ENCODE data around the gene TMPRSS13. TPM values are rescaled to one million over a fixed set of nuclear protein-coding genes. Genes with fewer than 3 reads are reported as not detected.

The TMPRSS13 gene
- total RNA-seq, 3 donors from 2014 or later, result 0.32 to 1.9 (median 0.72) TPM

DNA sequence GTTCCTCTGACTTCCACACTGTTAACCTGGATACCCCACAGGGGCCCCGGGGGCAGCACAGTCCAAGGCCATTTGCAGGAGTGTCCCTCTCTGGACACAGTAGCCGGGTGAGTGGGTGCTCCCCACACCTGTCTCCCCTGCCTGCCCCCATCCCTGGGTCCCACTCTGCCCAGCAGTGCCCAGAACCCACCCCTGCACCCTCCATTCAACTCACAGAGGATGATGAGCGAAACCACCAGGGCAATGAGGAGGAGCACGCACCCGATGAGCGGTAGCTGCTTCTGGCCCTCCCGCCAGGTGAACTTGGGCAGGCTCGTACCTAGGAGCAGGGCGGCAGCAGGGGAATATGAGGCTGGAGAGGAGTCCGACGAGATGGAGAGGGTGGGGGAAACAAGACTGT lies 12.2 kb downstream of the TMPRSS13 start:
- H3K4me3 ChIP-seq, result no peak overlapping the region
- intact Hi-C loops (cut with DNase I, micrococcal nuclease), result loop anchor here in 1 of 2 donors (10.0 kb wide), 1 partner anchor 72 kb away; no protein-coding TSS in a partner anchor
- H3K9me3 ChIP-seq, result no peaks in the 10 kb centered on the region
- TF ChIP-seq, protein P1, sequence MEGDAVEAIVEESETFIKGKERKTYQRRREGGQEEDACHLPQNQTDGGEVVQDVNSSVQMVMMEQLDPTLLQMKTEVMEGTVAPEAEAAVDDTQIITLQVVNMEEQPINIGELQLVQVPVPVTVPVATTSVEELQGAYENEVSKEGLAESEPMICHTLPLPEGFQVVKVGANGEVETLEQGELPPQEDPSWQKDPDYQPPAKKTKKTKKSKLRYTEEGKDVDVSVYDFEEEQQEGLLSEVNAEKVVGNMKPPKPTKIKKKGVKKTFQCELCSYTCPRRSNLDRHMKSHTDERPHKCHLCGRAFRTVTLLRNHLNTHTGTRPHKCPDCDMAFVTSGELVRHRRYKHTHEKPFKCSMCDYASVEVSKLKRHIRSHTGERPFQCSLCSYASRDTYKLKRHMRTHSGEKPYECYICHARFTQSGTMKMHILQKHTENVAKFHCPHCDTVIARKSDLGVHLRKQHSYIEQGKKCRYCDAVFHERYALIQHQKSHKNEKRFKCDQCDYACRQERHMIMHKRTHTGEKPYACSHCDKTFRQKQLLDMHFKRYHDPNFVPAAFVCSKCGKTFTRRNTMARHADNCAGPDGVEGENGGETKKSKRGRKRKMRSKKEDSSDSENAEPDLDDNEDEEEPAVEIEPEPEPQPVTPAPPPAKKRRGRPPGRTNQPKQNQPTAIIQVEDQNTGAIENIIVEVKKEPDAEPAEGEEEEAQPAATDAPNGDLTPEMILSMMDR (IDR thresholded peaks at IDR 0.05), result no peak
- no peaks in the 10 kb centered on the region for H3K36me3 ChIP-seq (ENCODE audit: low read depth)
- no peaks in the 10 kb centered on the region for H3K4me1 ChIP-seq (ENCODE audit: low read depth)
- DNase-seq (no peak), ATAC-seq (no peak)

DNA sequence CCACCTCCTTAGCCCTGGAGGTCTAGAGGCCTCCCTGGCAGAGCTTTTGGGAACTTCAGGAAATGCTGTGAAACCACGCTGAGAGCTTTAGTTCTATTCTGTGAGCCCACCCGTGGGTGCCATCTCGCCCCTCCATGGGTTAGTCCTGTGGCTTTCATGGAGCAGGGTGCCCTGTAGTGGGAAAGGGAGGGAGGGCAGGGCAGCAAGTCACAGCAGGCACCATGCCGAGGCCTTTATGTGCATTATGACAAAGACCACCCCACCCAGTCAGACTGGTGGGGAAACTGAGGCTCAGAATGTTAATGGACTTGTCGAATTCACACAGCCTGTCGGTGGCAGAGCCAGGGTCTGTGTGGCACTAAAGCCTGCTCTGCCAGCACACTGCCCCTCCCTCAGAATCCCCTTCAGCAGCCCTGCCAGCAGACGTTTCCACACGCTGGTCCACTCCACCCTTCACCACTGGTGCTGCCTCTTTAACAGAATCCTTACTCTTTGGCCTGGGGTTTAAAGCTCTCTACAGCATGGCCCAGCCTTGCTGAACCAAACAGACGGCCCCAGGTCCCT lies 13.4 kb downstream of the TMPRSS13 start:
- Histone ChIP-seq H3K4me1 (ENCODE audit: low read depth) (no peaks in the 10 kb centered on the region), H3K36me3 (ENCODE audit: low read depth) (no peaks in the 10 kb centered on the region), H3K4me3 (no peak overlapping the region), H3K9me3 (no peaks in the 10 kb centered on the region)
- ATAC-seq, result no peak
- intact Hi-C loops (cut with DNase I, micrococcal nuclease), result loop anchor here in 1 of 2 donors (10.0 kb wide), 1 partner anchor 71 kb away; no protein-coding TSS in a partner anchor
- TF ChIP-seq, protein P1 (IDR thresholded peaks at IDR 0.05), result no peak
- DNase-seq, result no peak

DNA sequence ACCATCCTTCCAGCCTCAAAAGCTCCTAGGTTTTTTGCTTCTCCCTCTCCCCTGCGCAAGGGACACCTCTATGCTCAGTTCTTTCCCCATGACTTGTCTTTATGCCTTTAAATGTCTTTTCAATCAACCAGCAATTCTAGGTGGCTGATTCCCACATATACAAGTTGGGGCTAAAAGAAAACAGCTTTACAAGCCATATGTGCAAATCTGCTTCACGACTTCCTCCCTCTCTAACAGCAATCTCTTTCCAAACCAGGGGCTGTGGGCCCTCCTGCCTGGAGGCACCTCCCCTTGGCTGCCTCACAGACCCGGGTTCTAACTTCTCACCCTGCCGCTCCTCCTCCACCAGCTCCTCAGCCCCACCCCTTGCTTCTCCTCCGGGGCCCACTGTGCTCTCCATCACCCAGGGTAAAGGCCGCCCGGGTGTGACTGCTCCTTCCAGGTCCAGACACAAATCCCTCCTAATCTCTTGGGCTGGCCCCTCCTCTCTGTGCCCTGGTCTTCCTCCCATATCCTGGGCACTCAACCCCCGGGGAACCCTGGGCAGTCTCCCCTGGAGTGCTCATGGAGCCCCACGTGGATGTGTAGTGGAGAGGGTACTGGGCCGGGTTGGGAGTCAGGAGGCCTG lies 14.1 kb downstream of the TMPRSS13 start:
- intact Hi-C loops (cut with DNase I, micrococcal nuclease), result loop anchor here in 1 of 2 donors (10.0 kb wide), 1 partner anchor 70 kb away; no protein-coding TSS in a partner anchor
- H3K36me3 ChIP-seq (ENCODE audit: low read depth), result no peaks in the 10 kb centered on the region
- ATAC-seq (no peak), DNase-seq (no peak)
- TF ChIP-seq, protein P1 (IDR thresholded peaks at IDR 0.05), result no peak
- H3K4me1 ChIP-seq (ENCODE audit: low read depth), result no peaks in the 10 kb centered on the region
- H3K4me3 ChIP-seq, result no peak overlapping the region
- no peaks in the 10 kb centered on the region for H3K9me3 ChIP-seq

DNA sequence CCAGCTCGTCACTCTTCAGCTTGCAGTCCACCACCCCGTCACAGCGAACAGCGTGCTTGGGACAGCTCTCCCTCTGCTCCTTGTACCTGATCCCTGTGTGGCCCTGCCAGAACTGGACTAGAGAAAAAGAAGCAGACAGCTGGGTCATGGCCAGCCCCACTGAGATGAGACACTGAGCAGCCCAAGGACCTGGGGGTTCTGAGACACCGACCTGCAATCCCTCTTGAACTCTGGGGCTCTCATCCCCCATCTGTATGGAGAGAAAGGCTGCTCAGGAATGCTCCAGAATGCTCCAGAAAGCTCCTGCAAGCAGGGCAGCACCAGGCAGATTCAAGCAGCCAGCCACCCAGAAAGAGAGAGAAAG lies 14.8 kb downstream of the TMPRSS13 start:
- Histone ChIP-seq H3K9me3 (no peaks in the 10 kb centered on the region), H3K36me3 (ENCODE audit: low read depth) (no peaks in the 10 kb centered on the region), H3K4me3 (no peak overlapping the region), H3K4me1 (ENCODE audit: low read depth) (no peaks in the 10 kb centered on the region)
- TF ChIP-seq, protein P1 (IDR thresholded peaks at IDR 0.05), result no peak
- DNase-seq (no peak), ATAC-seq (no peak)
- intact Hi-C loops (cut with DNase I, micrococcal nuclease), result loop anchor here in 1 of 2 donors (10.0 kb wide), 1 partner anchor 70 kb away; no protein-coding TSS in a partner anchor

DNA sequence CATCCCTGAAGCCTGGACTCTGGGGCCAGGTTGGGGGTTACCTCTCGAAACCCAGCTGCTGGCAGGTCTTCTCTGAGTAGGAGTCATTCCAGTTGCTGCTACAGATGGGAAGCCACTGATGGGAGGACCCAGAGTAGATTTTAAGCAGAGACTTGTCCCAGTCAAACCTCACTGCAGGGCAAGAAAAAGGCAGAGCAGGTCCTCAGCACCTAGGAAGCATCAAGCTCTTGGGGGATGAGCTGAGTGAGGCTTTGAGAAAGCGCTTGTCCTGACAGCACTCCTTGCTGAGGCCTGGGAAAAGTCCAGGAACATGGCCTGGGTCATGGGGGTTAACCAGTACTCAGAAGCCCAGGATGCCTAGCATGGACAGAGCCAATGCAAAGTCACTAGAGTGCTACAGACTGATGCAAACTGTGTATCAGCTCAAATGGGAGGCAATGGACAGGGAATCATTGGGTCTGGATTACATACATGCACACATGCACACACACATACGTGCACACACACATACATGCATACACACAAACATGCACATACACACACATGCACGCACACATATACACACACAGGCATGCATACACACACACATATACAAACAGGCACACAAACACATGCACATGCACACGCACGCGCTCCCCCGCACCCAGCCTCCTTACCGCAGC lies 15.3 kb downstream of the TMPRSS13 start:
- intact Hi-C loops (cut with DNase I, micrococcal nuclease), result loop anchor here in 1 of 2 donors (10.0 kb wide), 1 partner anchor 69 kb away; no protein-coding TSS in a partner anchor
- DNase-seq (no peak), ATAC-seq (no peak)
- TF ChIP-seq, protein P1 (IDR thresholded peaks at IDR 0.05), result no peak
- Histone ChIP-seq H3K9me3 (no peaks in the 10 kb centered on the region), H3K36me3 (ENCODE audit: low read depth) (no peaks in the 10 kb centered on the region), H3K4me1 (ENCODE audit: low read depth) (no peaks in the 10 kb centered on the region), H3K4me3 (no peak overlapping the region)

Measured in mucosa of descending colon (tissue), 3 donors.